ENCODE measurements around the gene CDO1.

CDO1 gene

DNA sequence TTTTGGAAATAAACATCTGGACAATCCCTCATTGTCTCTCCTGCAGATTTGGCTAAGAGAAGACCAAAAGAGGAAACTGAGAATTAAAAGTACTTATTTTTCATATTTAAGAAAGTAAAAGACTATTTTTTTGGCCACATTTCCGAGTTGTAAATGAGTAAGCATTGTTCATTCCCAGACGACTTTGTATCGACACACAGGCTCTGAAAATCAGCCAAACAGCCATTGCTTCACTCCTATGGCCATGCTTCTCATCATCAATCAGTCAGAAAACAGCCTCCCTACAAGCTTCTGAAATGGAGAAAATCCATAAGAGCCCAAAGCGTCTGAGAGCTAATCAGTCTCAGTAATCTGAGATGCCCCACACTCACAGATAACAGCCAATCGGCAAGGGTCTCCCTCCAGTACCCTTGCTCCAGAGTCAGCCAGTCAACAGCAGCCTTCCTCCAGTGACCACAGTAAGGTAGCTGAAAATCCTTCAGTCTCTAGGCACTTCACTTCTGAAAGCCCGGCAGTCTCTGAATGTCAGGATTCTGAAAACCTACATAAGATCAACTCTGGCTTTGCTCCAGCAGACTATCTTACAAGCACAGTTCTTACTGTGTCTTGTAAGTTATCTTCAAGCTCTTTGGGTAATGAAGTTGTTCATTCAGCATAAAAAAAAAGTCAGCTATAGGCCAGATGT, 30.9 kb downstream of the CDO1 start:
- DNase-seq (ENCODE audit: low read depth): no peak

DNA sequence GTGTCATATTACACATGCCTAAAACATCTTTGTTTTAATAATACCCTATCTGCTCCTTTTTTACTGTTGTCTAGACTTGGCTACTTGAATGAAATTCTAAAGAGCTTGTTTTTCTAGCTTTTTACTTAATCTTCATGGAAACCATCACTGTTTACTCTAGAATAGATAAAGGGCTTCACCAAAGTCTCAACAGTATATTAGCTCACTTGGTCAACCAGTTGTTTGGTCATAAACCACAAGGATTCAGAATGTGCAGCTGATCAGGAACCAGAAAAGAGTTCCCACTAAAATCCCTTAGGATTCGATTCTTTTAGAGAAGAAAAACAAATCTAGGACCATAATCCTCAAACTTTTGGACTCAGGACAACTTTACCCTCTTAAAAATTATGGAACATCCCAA, 38.0 kb downstream of the CDO1 start:
- DNase-seq (ENCODE audit: low read depth): no peak

DNA sequence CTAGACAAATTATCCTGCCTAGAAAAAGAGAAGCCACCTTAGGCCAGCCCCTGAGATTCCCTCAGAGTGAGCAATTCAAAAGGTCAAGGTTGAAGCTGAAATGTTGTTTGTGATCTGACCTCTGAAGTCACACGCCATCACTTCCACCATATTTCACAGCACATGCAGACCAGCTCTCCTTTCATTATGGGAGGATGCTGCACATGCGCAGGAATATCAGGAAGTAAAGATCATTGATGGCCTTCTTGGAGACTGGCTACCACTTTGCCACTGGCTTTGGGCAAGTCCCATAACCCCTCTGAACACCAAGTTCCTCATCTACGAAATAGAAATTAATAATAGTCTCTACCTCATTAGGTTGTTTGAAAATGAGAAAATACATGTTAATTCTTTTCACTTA, 39.5 kb downstream of the CDO1 start:
- no peak for DNase-seq (ENCODE audit: low read depth)

DNA sequence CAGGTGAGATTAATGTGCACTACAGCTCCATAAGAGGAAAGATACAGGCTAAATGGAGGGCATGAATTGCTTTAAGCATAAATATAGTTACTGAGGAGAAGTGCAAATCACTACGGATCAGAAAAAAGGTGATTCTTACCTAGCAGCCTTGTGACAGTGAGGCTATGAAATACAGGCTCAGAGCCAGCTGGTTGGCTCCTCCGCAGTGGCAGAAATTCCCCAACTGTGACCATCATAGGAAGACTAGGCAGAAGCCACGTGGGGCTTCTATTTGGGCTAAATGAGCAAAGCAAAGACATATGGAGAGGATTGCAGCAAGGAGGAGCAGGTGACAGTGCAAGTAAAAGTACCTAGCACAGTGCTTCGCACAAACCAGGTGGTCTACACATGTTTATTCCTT, 40.5 kb downstream of the CDO1 start:
- no peak for DNase-seq (ENCODE audit: low read depth)

DNA sequence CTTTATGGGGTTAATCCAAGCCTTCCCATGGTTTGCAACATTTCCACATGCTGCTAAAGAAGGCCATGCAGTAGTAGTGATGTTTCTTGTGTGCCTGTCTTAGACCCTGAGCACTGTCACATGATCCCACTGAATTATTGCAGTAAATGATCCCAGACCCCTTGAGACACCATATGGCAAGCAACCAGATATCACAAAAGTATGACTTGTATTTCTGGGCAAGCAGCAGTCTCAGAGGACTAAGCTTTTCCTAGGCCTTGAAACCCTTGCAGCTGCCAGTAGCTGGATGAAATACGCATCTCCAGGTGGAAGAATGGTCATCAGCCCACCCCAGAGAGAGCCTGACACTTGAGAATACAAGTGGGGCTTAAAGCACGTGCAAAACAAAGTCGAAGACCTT, 41.8 kb downstream of the CDO1 start:
- no peak for DNase-seq (ENCODE audit: low read depth)

DNA sequence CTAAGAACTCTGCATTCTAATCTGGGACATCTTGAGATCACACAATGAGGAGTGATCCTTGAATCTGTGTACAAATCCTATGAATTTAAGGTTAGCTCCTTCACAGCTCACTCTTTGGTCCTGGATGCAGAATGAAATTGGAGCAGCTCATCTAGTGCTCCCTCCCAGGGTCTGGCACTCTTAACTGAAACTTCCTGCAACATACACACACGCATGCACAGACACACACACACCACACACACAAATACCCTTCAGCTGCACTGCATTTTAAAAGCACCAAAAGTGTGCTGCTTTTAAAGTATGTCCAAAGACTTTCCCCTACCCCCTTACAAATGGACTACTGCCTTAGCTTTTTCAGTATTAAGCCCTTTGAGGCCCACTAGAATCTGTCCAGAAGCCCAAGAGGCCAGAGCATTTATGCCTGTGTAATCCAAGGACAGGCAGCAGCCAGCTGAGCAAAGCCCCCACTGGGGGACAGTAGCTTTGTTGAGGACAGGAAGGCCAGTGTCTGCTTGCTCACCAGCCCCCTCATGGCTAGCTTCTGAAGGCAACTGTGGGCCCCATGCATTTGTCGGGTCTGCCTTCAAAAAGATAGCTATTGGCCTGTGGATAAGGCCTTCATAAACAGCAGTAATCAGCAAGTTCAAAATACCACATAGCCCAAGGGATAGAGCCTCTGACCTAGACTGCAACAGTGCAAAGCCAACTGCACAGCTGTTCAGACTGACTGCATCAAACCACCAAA, 43.6 kb downstream of the CDO1 start:
- DNase-seq (ENCODE audit: low read depth): no peak

DNA sequence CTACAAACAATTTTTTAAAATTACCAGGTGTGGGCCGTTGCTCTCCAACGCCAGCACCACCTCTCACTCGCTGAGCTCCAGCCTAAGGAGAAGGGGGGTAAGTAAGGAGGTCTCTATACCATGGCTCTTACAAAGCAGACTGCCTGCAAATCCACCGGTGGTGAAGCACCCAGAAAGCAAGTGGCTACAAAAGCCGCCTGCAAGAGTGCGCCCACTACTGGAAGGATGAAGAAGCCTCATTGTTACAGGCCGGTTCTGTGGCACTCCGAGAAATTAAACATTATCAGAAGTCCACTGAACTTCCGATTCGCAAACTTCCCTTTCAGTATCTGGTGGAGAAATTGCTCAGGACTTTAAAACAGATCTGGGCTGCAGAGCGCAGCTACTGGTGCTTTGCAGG, 46.0 kb downstream of the CDO1 start:
- DNase-seq (ENCODE audit: low read depth): peak; percentile 20

DNA sequence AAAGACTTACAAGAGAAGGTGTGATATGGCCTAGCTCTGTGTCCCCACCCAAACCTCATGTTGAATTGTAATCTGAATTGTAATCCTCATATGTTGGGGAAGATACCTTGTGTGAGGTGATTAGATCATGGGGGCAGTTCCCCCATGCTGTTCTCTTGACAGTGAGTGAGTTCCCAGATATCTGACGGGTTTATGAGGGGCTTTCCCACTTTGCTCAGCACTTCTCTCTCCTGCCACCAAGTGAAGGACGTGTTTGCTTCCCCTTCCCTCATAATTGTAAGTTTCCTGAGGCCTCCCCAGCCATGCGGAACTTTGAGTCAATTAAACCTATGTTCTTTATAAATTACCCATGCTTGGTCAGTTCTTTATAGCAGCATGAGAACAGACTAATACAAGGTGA, 49.0 kb downstream of the CDO1 start:
- no peak for DNase-seq (ENCODE audit: low read depth)

DNA sequence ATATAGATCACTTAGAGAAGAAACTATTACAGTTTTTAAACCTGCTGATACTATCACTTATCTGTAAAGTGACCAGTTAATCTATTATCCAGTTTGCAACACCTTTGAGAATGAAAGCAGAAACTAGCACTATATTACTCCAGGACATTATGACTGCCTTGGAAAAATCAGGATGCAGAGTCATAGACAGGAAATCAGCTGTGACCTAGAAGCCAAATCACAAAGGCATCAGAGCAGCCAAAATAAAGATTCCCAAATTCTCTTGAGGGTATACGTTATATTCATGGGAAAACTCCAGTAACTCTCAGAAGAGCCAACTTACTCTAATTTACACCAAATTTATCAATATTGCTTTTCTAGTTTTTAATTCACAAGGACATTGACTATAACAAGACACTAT, 49.9 kb downstream of the CDO1 start:
- DNase-seq (ENCODE audit: low read depth): no peak

DNA sequence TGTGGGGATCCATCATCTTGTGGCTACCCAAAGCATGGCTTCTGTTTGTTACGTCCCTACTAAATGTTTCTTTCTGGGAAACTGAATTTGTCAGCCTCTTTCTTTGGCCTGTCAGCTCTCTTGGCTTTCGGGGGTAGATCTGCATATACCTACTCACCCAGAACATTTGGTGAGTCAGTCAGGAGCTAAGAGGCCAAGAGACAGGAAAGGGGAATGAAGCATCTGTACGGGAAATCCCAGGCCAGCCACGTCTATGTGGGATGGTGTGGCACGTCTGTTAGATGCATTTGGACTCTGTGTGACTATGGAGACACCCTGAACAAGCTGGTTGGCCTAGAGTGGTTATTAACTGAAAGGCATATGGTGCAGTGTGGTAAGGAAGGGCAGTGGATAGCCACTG, 58.1 kb downstream of the CDO1 start:
- DNase-seq (ENCODE audit: low read depth): peak; percentile 28

DNA sequence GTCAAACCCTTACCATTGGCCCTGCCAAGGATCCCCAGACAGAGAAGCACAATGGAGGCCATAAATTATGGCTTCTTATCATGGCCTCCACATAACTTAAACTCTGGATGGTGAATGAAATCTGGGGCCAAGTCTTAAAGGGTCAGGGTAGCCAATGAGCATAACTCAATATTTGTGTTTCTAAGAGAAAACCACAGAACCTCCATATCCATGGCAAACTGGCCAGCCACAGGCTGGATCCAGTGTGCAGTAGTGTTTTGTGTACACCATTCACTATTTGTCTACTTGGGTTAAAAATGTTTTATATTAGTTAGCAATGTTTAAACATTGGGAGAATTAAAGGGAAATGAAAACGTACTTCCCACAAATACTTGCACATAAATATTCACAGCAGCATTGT, 60.8 kb downstream of the CDO1 start:
- no peak for DNase-seq (ENCODE audit: low read depth)

All from ELR (cell line).